GM12872 (cell line): ENCODE results near the gene CWC27.

Experiments used
- TF ChIP-seq, protein P1 (sequence below): IDR thresholded peaks from 3 replicates; pipeline ENCODE4 v1.5.1; 2011; ENCODE audit warnings: low read depth, mild to moderate bottlenecking, low read length, moderate library complexity; ENCODE audit not compliant: insufficient read depth

CWC27 gene

DNA sequence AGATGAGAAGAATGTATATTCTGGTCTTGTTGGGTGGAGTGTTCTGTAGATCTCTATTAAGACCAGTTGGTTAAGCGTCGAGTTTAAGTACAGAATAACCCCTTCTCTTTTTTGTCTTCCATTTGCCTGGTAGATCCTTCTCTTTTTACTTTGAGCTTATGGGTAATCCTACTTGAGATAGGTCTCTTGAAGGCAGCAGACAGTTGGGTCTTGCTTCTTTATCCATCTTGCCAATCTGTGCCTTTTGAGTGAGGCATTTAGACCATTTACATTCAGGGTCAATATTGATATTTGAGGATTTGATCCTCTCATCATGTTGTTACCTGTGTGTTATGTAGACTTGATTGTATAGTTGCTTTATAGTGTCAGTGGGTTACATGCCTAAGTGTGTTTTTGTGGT is 152.7 kb downstream of the CWC27 start:
- TF ChIP-seq, protein P1, sequence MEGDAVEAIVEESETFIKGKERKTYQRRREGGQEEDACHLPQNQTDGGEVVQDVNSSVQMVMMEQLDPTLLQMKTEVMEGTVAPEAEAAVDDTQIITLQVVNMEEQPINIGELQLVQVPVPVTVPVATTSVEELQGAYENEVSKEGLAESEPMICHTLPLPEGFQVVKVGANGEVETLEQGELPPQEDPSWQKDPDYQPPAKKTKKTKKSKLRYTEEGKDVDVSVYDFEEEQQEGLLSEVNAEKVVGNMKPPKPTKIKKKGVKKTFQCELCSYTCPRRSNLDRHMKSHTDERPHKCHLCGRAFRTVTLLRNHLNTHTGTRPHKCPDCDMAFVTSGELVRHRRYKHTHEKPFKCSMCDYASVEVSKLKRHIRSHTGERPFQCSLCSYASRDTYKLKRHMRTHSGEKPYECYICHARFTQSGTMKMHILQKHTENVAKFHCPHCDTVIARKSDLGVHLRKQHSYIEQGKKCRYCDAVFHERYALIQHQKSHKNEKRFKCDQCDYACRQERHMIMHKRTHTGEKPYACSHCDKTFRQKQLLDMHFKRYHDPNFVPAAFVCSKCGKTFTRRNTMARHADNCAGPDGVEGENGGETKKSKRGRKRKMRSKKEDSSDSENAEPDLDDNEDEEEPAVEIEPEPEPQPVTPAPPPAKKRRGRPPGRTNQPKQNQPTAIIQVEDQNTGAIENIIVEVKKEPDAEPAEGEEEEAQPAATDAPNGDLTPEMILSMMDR, result no peak

DNA sequence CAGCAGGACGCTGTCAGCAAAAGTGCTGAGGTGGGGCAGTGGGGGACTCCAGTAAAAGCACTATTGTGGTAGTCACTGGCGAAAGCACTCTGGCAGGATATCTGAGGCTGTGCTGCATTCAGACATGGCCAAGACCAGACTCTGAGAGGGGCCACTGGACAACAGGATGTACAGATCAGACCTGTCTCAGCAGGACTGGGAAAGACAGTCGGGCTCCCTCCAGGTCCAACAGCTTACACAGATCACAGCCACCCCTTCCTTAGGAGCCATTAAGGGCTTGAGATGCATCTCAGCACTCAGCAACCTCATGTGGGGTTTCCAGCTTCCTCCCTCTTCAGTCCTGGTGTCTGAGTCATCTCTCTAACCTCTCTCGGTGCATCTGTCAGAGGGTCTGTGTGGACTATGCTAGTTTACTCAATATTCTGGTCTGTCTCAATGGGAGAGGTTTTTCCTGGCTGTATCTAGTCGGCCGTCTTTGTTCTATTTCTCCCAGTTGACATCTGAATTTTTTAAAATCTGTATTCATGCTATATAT is 154.5 kb downstream of the CWC27 start:
- TF ChIP-seq, protein P1, result no peak

- TF ChIP-seq, protein P1, result no peak
Measured at GRCh38 chr5:64925123-64925522, 156.4 kb downstream of the CWC27 start.

DNA sequence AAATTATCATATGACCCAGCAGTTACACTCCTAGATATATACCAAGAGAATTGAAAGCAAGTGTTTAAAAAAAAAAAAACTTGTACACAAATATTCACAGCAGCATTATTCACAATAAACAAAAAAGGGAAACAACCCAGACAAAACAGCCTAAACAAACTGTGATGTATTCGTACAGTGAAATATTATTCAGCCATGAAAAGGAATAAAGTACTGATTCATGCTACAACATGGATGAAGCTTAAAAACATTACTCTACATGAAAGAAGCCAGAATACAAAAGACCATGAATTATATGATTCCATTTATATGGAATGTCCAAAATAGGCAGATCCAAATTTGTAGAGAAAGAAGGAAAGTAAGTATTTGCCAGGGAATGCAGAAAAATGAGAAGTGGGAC is 161.1 kb downstream of the CWC27 start:
- TF ChIP-seq, protein P1, result no peak

DNA sequence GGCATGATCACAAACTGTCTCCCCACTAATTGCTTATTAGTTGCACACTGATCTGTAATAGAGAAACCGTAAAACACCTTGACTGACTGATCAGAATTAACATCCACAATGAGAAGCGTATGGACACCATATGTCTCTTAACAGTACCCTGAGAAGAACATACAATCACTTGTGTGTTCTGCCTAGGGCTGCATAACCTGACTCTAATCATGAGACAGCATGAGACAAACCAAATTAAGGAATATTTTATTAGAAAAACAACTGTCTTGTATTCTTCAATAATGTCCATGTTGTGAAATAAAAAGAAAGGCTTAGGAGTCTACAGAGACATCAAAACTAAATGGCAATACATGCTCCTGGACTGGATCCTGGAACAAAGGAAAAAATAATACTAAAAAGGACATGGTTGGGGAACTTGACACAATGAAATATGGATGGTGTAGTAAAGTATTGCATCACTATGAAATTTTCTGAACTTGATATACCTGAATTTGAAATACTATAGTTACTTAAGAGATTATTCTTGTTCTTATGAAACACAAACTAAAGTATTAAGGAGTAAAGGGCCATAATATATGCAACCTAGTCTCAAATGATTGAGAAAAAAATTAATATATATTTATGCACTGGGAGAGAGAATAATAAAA is 162.1 kb downstream of the CWC27 start:
- TF ChIP-seq, protein P1, result no peak

- TF ChIP-seq, protein P1, result no peak
Measured at GRCh38 chr5:64939772-64940510, 171.2 kb downstream of the CWC27 start.

DNA sequence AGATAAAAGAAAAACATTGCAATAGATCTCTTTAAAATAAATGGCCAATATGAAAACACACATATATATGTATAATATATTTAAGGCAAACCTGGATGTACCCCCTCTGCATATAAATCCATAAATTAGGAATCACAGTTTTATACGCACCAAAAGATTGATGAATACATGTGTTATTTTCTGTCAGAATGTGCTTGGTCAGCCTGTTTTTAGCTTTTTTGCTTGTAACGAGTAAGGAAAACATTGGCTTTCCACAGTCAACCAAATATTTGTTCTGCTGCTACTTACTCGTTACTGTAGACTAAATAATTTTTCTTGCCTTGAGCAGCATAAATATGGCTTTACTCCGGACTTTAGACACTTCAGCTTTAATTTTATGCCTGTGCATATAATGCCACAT is 173.7 kb downstream of the CWC27 start:
- TF ChIP-seq, protein P1, result no peak
